GM21423 (cell line): ENCODE data around the gene UNC13A.
"Not testable (repeated sequence)": the region's sequence is repeated elsewhere in the genome, so short reads cannot be mapped to it uniquely, and the experiment has no call there.

Experiments
- ATAC-seq: cut with Tn5 transposase; IDR thresholded peaks from one replicate; pipeline ENCODE4 v1.9.1; 2021; ENCODE audit warnings: mild to moderate bottlenecking, moderate library complexity; ENCODE audit not compliant: unreplicated experiment

Gene UNC13A

GRCh38 chr19:17606590-17607185, 81.5 kb downstream of the UNC13A start:
- ATAC-seq = no peak

DNA sequence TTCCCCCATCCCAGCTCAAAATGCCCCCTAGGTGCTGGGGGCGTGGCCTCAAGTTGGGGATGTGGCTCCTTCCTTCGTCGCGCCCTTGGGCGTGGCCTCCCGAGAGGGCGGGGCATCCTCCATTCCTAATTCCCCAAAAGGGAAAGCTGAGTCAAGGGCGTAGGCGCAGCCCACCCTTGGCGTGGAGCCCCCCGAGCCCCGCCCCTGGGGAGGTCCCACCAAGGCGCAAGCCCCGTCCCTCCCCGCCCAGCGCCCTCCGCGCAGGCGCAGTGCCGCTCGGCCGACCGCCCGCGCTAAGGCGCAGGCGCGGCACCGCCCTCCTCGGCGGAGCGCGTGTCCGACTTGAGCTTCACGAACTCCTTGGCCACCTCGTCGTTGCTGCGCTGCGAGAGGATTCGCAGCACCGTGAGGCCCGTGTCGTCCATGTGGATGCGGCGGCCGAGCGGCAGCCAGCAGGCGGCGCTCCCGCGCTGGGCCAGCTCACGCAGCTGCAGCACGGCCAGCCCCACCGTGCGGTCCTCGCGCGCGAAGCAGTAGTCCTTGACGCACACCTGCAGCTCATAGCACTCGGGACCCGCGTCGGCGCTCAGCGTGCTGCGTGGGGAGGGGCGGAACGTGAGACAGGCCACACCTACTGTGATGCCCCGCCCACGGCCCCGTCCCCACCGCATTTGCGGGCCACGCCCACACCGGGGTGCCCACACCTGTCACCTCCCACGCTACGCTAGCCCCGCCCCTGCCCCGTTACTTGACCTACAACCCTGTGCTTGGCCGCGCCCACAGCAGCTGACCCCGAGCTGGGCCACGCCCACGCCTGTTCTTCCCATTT, 82.2 kb downstream of the UNC13A start:
- peak; percentile 71 for ATAC-seq

- no peak for ATAC-seq
These were observed 83.0 kb downstream of the UNC13A start for GRCh38 chr19:17605117-17605516.

- ATAC-seq = no peak
These were observed 83.7 kb downstream of the UNC13A start for GRCh38 chr19:17604372-17605025.

DNA sequence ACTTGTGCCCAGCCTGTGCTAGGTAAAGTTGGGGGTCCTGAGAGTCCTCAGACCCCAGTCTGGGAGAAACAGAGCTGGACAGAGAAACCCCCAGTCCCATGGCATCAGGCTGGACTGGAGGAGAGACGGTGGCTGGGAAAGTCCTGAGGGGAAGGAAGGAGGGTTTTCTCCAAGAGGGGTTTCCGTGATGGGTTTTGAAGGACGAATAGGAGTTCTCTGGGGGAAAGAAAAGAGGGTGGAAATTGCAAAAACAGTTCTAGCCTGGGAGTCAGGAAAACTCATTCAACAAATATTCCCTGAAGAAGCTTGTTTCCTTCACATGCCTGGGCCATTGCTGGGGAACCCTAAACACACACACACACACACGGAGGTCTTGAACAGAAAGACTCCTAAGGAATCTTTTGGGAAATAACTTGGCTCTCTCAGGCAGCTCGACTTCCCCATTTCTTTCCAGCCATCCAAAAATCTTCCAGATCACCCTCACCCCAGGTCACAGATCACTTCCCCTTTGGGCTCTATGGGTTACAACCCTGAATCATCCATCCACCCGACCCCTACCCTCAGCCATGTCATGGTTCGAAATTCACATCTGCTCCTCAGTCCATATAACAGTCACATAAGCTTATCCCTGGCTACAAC, 85.2 kb downstream of the UNC13A start:
- no peak for ATAC-seq

- ATAC-seq = no peak
These were observed 85.9 kb downstream of the UNC13A start for GRCh38 chr19:17602217-17602616.

GRCh38 chr19:17601683-17602082, 86.5 kb downstream of the UNC13A start:
- no peak for ATAC-seq

DNA sequence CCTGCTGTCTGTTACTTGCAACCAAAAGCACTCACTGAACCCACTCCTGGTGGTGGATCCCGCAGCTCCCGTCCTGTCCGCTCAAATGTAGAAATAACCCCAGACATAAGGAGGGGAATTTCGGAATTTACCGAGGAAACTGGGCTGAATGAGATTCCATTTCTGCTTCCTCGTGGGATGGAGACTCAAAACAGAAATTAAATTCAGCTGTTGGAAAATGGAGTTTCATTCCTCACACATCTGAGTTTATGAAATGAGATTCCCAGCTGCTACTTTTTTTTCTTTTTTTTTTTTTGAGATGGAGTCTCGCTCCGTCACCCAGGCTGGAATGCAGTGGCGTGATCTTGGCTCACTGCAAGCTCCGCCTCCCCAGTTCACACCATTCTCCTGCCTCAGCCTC, 88.4 kb downstream of the UNC13A start:
- no peak for ATAC-seq

GRCh38 chr19:17598953-17599352, 89.2 kb downstream of the UNC13A start:
- no peak for ATAC-seq

GRCh38 chr19:17598063-17598462, 90.1 kb downstream of the UNC13A start:
- not testable (repeated sequence) for ATAC-seq

- not testable (repeated sequence) for ATAC-seq
These were observed 93.9 kb downstream of the UNC13A start for GRCh38 chr19:17594296-17594695.

DNA sequence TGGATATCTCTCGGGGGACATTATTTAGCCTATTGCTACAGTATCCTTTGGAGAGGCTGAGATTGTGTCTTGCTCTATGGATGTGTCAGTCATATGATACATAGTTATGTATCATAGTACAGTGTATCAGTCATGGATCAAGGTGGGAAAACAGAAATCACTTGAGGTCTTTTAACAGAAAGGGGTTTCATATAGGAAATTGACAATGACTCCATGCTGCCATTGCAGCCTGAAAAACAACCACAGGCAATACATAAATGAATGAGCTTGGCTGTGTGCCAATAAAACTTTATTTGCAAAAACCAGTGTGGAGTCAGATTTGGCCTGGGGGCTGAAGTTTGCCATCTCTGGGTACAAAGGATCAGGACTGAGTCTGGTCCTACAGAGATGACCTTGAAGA, 97.3 kb downstream of the UNC13A start:
- ATAC-seq = no peak

DNA sequence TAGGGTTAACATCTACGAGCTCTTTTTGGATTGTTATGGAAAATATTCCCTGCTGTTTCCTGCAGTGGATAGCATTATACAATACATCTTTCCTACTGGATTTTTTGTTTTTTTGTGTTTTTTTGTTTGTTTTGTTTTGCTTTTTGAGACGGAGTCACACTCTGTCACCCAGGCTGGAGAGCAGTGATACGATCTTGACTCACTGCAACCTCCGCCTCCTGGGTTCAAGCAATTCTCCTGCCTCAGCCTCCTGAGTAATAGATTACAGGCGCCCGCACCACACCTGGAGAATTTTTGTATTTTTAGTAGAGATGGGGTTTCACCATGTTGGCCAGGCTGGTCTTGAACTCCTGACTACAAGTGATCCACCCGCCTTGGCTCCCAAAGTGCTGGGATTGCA, 102.8 kb downstream of the UNC13A start:
- ATAC-seq = not testable (repeated sequence)

GRCh38 chr19:17584132-17584531, 104.0 kb downstream of the UNC13A start:
- no peak for ATAC-seq

GRCh38 chr19:17582613-17583012, 105.5 kb downstream of the UNC13A start:
- no peak for ATAC-seq

GRCh38 chr19:17581211-17581874, 106.8 kb downstream of the UNC13A start:
- no peak for ATAC-seq

DNA sequence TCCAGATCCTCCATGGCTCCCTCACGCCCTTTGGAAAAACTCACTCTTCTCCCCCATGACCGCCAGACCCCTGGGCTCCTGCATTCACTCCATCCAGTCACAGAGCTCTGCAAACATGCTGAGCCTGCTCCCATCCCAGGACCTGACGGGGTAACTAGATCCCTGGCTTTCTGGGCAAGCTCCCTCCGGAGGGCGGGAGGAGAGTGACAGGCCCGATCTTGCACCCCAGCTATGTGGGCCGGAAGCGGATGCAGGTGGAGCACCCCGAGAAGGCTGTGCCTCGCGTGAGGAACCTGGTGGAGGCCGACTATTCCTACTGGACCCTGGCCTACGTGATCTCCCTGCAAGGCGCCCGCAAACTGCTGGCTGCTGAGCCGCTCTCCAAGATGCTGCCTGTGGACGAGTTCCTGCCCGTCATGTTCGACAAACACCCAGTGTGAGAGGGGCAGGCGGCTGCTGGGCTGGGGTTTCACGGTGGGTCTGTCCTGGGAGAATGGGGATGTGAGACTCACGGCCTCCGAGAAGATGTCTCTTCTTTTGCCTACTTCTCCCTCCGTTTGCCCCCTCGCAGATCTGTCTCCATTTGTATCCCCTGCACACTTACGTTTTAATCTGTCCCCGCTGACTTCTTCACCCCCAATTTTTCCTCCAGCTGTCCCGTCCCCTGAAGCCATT, 107.5 kb downstream of the UNC13A start:
- ATAC-seq = no peak

- no peak for ATAC-seq
These were observed 108.4 kb downstream of the UNC13A start for GRCh38 chr19:17579661-17580244.

GRCh38 chr19:17577457-17578097, 110.6 kb downstream of the UNC13A start:
- ATAC-seq = no peak
